Limb (tissue), 2 donors: ENCODE measurements around the gene AFF1.

ENCODE experiments used
- DNase-seq, 2 donors: peaks; one replicate each; pipeline ENCODE4 v3.0.0-alpha.2; 2016; ENCODE audit errors: extremely low spot score in 2 of 2

The AFF1 gene

GRCh38 chr4:86955888-86956451, 21.2 kb downstream of the AFF1 start:
- no peak for DNase-seq

GRCh38 chr4:86957215-86957614, 22.4 kb downstream of the AFF1 start:
- no peak for DNase-seq

GRCh38 chr4:86959588-86960500, 25.0 kb downstream of the AFF1 start:
- no peak for DNase-seq

- no peak for DNase-seq
Observed at GRCh38 chr4:86960557-86960961, 25.7 kb downstream of the AFF1 start.

GRCh38 chr4:86961116-86961515, 26.3 kb downstream of the AFF1 start:
- no peak for DNase-seq

GRCh38 chr4:86961605-86962295, 26.9 kb downstream of the AFF1 start:
- DNase-seq = no peak

GRCh38 chr4:86963697-86964096, 28.9 kb downstream of the AFF1 start:
- no peak for DNase-seq

- DNase-seq = no peak
Observed at GRCh38 chr4:86965019-86965976, 30.5 kb downstream of the AFF1 start.

- no peak for DNase-seq
Observed at GRCh38 chr4:86967073-86967472, 32.3 kb downstream of the AFF1 start.

- DNase-seq = no peak
Observed at GRCh38 chr4:86967798-86968197, 33.0 kb downstream of the AFF1 start.

- no peak for DNase-seq
Observed at GRCh38 chr4:86968547-86968946, 33.7 kb downstream of the AFF1 start.

GRCh38 chr4:86970447-86971354, 35.9 kb downstream of the AFF1 start:
- no peak for DNase-seq

GRCh38 chr4:86971355-86971683, 36.5 kb downstream of the AFF1 start:
- DNase-seq = no peak

GRCh38 chr4:86972997-86973396, 38.2 kb downstream of the AFF1 start:
- no peak for DNase-seq

GRCh38 chr4:86973668-86974067, 38.9 kb downstream of the AFF1 start:
- no peak for DNase-seq

GRCh38 chr4:86974551-86974994, 39.8 kb downstream of the AFF1 start:
- DNase-seq = no peak

- no peak for DNase-seq
Observed at GRCh38 chr4:86975927-86976326, 41.1 kb downstream of the AFF1 start.

- DNase-seq = no peak
Observed at GRCh38 chr4:86976801-86977485, 42.1 kb downstream of the AFF1 start.

GRCh38 chr4:86977621-86978184, 42.9 kb downstream of the AFF1 start:
- no peak for DNase-seq
